Fibroblast of mammary gland (primary cell): ENCODE data around the gene ADAM23.

Source experiments
- DNase-seq: peaks from one replicate; pipeline ENCODE4 v3.0.0-alpha.2; 2010; ENCODE audit warnings: low read depth
- H3K4me3 ChIP-seq: 2 replicates; pipeline ENCODE4 v1.5.1; 2011; ENCODE audit warnings: low read depth, mild to moderate bottlenecking, low read length, moderate library complexity; ENCODE audit not compliant: control insufficient read depth
- TF ChIP-seq, protein P1 (sequence below): conservative IDR thresholded peaks from 2 replicates; pipeline ENCODE4 v1.5.1; 2011; ENCODE audit warnings: low read depth, low read length, inconsistent platforms; ENCODE audit not compliant: control insufficient read depth, insufficient read depth

ADAM23 gene

DNA sequence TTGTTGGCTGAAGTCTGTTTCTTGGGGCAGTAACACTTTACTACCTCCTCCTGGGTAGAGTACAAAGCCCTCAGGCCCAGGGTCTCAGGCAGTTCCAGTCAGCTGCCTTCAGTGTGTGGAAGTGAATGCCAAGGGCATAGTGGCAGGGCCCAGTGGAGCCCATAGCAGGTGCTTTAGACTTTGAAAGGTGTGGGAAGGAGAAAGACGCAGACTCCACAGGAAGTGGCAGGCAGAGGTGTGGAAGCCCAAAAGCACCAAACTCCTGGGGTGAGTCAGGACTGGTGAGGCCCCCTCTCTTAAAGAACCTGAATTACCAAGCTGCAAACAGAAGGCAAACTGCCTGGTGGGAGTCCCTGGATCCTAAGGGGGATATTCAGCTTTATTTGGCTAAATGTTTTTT, 45.3 kb downstream of the ADAM23 start:
- H3K4me3 ChIP-seq = no peak overlapping the region
- no peak for DNase-seq
- TF ChIP-seq, protein P1, sequence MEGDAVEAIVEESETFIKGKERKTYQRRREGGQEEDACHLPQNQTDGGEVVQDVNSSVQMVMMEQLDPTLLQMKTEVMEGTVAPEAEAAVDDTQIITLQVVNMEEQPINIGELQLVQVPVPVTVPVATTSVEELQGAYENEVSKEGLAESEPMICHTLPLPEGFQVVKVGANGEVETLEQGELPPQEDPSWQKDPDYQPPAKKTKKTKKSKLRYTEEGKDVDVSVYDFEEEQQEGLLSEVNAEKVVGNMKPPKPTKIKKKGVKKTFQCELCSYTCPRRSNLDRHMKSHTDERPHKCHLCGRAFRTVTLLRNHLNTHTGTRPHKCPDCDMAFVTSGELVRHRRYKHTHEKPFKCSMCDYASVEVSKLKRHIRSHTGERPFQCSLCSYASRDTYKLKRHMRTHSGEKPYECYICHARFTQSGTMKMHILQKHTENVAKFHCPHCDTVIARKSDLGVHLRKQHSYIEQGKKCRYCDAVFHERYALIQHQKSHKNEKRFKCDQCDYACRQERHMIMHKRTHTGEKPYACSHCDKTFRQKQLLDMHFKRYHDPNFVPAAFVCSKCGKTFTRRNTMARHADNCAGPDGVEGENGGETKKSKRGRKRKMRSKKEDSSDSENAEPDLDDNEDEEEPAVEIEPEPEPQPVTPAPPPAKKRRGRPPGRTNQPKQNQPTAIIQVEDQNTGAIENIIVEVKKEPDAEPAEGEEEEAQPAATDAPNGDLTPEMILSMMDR = no peak

DNA sequence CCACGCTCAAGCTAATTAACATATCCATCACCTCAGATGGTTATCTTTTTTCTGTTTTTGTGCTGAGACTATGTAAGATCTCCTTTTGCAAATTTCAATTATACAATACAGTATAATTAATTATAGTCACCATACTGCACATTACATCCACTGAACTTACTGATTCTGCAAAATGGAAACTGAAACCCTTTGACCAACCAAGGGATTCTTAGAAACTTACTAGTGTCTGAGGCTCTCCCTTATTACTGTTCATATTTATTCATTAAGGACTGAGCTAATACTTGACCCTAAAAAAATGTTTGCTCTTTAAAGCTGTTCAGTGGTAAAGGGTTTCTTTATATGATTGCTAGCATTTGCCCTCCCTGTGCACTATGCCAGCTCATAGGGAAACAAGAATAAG, 50.7 kb downstream of the ADAM23 start:
- H3K4me3 ChIP-seq = no peak overlapping the region
- no peak for DNase-seq
- TF ChIP-seq, protein P1 = no peak

DNA sequence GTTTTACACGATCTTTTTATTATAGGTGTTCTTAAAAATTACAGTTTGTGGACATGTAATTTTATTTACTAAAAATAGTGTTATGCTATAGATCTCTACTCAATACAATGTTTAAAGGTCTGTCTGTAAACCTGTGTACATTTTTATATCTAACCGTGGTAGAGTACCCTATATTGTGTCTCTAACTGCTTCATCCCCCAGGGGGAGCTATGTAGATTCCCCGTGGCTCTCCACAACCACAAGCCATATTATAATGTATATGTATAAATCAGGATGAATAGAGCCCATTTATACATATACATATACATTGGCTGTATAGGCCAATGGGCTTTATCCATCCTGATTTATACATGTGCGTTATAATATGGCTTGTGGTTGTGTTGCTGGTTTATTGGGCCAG, 59.4 kb downstream of the ADAM23 start:
- no peak for DNase-seq
- H3K4me3 ChIP-seq = no peak overlapping the region
- TF ChIP-seq, protein P1 = no peak

DNA sequence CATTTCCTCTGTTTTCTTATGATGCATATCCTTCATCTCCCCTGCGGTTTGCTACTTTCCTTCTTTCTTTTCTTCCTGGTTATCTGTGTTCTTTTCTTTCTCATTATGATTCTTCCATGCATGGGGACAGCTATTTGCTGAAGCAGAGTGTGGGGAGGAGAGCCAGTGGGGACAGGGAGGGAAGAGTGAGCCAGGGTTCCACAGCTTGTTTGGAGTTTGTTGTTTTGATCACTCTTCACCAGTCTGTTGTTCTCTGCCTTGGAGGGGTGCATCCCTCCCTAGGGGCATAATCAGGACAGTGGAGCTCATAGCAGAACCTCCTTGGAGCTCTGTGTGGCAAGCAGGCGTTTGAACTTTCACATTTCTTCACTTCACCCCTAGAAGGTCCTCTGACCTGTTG, 68.0 kb downstream of the ADAM23 start:
- TF ChIP-seq, protein P1 = no peak
- no peak for DNase-seq
- H3K4me3 ChIP-seq = no peak overlapping the region

DNA sequence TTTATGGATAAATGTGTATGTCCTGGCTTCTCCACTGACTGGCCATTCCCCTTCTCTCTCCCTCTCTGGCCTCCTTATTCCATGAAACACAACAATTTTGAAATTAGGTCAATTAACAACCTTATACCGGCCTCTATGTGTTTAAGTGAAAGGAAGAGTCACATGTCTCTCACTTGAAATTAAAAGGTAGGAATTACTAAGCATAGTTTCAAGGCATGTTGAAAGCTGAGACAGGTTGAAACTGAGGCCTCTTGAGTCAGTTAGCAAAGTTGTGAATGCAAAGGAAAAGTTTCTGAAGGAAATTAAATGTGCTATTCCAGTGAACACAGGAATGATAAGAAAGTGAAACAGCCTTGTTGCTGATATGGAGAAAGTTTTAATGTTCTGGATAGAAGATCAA, 69.7 kb downstream of the ADAM23 start:
- DNase-seq = no peak
- H3K4me3 ChIP-seq = no peak overlapping the region
- TF ChIP-seq, protein P1 = no peak

DNA sequence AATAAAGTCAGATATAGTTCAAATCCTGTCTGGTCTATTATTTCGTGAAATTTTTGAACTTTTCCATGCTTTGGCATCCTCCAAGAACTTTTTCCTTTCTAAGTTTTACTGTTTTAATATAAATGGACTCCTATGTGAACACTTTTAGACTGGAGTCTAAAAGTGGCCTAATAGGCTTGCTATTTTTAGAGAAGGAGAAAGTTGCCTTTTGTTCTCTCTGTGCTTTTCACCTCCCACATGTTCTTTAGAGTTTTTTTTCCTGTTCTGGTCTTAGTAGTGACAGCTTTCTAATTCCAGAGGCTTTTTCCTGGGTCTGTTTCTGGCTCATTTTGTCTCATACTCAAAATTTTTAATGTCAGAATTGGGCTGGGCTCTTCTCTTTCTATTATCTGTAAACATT, 72.2 kb downstream of the ADAM23 start:
- TF ChIP-seq, protein P1 = no peak
- no peak for DNase-seq
- H3K4me3 ChIP-seq = no peak overlapping the region

DNA sequence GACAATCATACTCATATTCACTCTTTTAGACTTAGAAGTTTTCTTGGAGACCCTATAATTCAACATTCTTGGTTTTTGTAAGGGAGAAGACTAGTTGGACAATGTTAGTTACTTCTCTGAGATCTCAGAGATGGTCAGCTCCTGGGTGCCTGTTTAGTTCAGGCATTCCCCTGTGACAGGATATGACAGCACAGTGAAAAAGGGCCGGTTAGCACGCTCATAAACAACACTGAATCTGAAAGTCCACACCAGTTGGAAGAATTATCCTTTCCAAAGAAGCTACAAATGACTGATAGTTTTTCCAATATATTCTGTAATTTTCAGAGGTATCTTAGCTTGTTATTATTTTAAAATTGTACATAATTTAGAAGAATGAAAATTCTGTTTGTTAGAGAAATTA, 75.7 kb downstream of the ADAM23 start:
- DNase-seq = no peak
- TF ChIP-seq, protein P1 = no peak

More for the DNA sequence above, 75.7 kb downstream of the ADAM23 start:
- H3K4me3 ChIP-seq = no peak overlapping the region
